Measurements from ENCODE around the gene SLC25A13. TPM values are rescaled to one million over a fixed set of nuclear protein-coding genes. Genes with fewer than 3 reads are reported as not detected.

The SLC25A13 gene
- total RNA-seq, 2 donors from 2014 or later = 94.3 to 114 TPM

DNA sequence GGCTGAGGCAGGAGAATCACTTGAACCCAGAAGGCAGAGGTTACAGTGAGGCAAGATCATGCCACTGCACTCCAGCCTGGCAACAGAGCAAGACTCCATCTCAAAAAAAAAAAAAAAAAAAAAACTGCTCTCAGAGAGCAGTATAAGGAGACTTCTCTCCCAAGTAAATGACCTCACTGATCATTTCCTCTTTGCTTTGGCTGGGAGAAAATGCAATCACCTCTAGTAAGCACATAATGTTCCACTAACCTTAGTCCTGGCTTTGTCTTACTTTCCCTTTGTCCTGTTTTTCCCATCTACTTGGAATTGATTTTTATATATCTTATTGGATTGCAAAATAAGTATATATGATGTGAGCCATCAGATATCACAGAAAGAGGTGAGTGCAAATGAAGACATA lies 2.5 kb downstream of the SLC25A13 start:
- peaks cover 2% of the 10 kb centered on the region for H3K27me3 Mint-ChIP-seq (ENCODE audit: insufficient read depth)
- no peaks in the 10 kb centered on the region for H3K9me3 Mint-ChIP-seq

DNA sequence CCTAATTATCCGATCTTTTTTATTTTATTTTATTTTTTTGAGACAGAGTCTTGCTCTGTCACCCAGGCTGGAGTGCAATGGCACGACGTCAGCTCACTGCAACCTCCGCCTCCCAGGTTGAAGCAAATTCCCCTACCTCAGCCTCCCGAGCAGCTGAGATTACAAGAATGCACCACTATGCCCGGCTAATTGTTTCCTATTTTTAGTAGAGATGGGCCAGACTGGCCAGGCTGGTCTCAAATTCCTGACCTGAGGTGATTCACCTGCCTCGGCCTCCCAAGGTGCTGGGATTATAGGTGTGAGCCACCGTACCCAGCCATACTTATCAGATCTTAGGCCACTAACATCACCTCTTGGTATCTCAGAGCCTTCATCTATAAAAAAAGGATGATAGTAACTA lies 4.9 kb downstream of the SLC25A13 start:
- H3K9me3 Mint-ChIP-seq = no peaks in the 10 kb centered on the region
- H3K9me3 ChIP-seq (ENCODE audit: control insufficient read depth, low read length) = no peaks in the 10 kb centered on the region
- H3K27ac Mint-ChIP-seq = peak overlapping the region; percentile 66
- DNase-seq = peak; percentile 78
- H3K4me3 Mint-ChIP-seq = no peak overlapping the region
- peaks cover 61% of the 10 kb centered on the region for H3K4me1 Mint-ChIP-seq
- H3K9ac ChIP-seq (ENCODE audit: extremely low read depth, low read length, poor library complexity, severe bottlenecking) = no peak overlapping the region
- H3K36me3 ChIP-seq (ENCODE audit: control insufficient read depth, insufficient read depth, low read length) = peaks cover 24% of the 10 kb centered on the region
- no peak overlapping the region for H3K27ac ChIP-seq (ENCODE audit: low read depth, low read length)
- H3K27me3 Mint-ChIP-seq (ENCODE audit: insufficient read depth) = no peaks in the 10 kb centered on the region
- H3K27me3 ChIP-seq (ENCODE audit: control insufficient read depth, insufficient read depth, low read length, poor library complexity, severe bottlenecking) = no peaks in the 10 kb centered on the region
- peak overlapping the region; percentile 16 for H3K4me3 ChIP-seq (ENCODE audit: low read length)
- TF ChIP-seq, protein P1, sequence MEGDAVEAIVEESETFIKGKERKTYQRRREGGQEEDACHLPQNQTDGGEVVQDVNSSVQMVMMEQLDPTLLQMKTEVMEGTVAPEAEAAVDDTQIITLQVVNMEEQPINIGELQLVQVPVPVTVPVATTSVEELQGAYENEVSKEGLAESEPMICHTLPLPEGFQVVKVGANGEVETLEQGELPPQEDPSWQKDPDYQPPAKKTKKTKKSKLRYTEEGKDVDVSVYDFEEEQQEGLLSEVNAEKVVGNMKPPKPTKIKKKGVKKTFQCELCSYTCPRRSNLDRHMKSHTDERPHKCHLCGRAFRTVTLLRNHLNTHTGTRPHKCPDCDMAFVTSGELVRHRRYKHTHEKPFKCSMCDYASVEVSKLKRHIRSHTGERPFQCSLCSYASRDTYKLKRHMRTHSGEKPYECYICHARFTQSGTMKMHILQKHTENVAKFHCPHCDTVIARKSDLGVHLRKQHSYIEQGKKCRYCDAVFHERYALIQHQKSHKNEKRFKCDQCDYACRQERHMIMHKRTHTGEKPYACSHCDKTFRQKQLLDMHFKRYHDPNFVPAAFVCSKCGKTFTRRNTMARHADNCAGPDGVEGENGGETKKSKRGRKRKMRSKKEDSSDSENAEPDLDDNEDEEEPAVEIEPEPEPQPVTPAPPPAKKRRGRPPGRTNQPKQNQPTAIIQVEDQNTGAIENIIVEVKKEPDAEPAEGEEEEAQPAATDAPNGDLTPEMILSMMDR (conservative IDR thresholded peaks at IDR 0.05) = no peak
- 72 to 80% methylated on average over 6 to 8 of the region's 8 CpGs for WGBS, 2 experiments (ENCODE audit: insufficient coverage in 1 of 2, insufficient read length in 1 of 2)
- H3K36me3 Mint-ChIP-seq (ENCODE audit: low read depth) = peaks cover 17% of the 10 kb centered on the region
- peaks cover 16% of the 10 kb centered on the region for H3K4me1 ChIP-seq (ENCODE audit: control insufficient read depth, insufficient read depth, low read length)

More for the DNA sequence above, 2.5 kb downstream of the SLC25A13 start:
- no peak for DNase-seq
- Mint-ChIP-seq H3K27ac (no peak overlapping the region), H3K4me1 (peaks cover 49% of the 10 kb centered on the region), H3K4me3 (no peak overlapping the region), H3K36me3 (ENCODE audit: low read depth) (peaks cover 10% of the 10 kb centered on the region)
- Histone ChIP-seq H3K27me3 (ENCODE audit: control insufficient read depth, insufficient read depth, low read length, poor library complexity, severe bottlenecking) (no peaks in the 10 kb centered on the region), H3K4me3 (ENCODE audit: low read length) (peak overlapping the region; percentile 86), H3K4me1 (ENCODE audit: control insufficient read depth, insufficient read depth, low read length) (peaks cover 13% of the 10 kb centered on the region), H3K9ac (ENCODE audit: extremely low read depth, low read length, poor library complexity, severe bottlenecking) (no peak overlapping the region), H3K36me3 (ENCODE audit: control insufficient read depth, insufficient read depth, low read length) (peaks cover 13% of the 10 kb centered on the region), H3K9me3 (ENCODE audit: control insufficient read depth, low read length) (no peaks in the 10 kb centered on the region), H3K27ac (ENCODE audit: low read depth, low read length) (no peak overlapping the region)
- TF ChIP-seq, protein P1 (conservative IDR thresholded peaks at IDR 0.05) = no peak

DNA sequence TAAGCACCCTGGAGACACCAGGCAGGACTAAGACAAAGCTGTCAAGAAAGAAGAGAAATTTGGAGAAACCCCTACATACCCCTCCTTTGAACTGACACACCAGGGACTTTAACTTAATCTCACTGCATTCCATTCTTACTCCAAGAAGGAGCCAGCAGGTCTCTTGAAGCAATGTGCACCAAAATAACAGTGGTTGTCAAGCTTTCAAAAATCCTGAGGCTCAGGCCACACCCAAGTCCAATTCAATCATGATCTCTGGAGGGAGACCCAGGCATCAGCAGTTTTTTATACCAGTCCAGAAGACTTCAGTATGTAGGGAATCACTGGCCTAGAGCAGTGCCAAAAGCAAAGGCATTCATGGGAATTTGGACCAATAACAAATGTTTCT lies 6.8 kb downstream of the SLC25A13 start:
- peaks cover 17% of the 10 kb centered on the region for H3K36me3 Mint-ChIP-seq (ENCODE audit: low read depth)
- Histone ChIP-seq H3K36me3 (ENCODE audit: control insufficient read depth, insufficient read depth, low read length) (peaks cover 24% of the 10 kb centered on the region), H3K9ac (ENCODE audit: extremely low read depth, low read length, poor library complexity, severe bottlenecking) (no peak overlapping the region), H3K4me1 (ENCODE audit: control insufficient read depth, insufficient read depth, low read length) (peaks cover 19% of the 10 kb centered on the region), H3K9me3 (ENCODE audit: control insufficient read depth, low read length) (no peaks in the 10 kb centered on the region), H3K27ac (ENCODE audit: low read depth, low read length) (no peak overlapping the region), H3K27me3 (ENCODE audit: control insufficient read depth, insufficient read depth, low read length, poor library complexity, severe bottlenecking) (no peaks in the 10 kb centered on the region), H3K4me3 (ENCODE audit: low read length) (no peak overlapping the region)
- no peak for DNase-seq
- TF ChIP-seq, protein P1 (conservative IDR thresholded peaks at IDR 0.05) = no peak
- H3K27ac Mint-ChIP-seq = peak overlapping the region; percentile 90
- H3K9me3 Mint-ChIP-seq = no peaks in the 10 kb centered on the region
- H3K4me3 Mint-ChIP-seq = no peak overlapping the region
- H3K27me3 Mint-ChIP-seq (ENCODE audit: insufficient read depth) = no peaks in the 10 kb centered on the region
- peaks cover 69% of the 10 kb centered on the region for H3K4me1 Mint-ChIP-seq

Measured in endodermal cell (in vitro differentiated cells).